HG03460 (cell line): ENCODE measurements around the gene CHD8.
"Not testable (repeated sequence)": the region's sequence is repeated elsewhere in the genome, so short reads cannot be mapped to it uniquely, and the experiment has no call there.

Experiments
- ATAC-seq: cut with Tn5 transposase; IDR thresholded peaks from one replicate; pipeline ENCODE4 v1.9.1; 2021; ENCODE audit not compliant: unreplicated experiment

The CHD8 gene

DNA sequence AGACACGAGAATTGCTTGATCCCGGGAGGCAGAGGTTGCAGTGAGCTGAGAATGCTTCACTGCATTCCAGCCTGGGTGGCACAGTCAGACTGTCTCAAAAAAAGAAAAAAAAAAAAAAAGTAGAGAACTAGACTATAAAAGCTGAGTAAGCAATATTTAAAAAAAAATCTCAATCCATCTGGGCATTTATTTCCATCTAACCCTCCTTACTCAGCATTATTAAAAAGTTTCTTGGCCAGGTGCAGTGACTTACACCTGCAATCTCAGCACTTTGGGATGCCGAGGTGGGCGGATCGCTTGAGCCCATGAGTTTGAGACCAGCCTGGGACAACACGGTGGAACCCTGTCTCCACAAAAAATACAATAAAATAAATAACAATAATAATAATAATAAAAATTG lies 76.6 kb downstream of the CHD8 start:
- no peak for ATAC-seq

DNA sequence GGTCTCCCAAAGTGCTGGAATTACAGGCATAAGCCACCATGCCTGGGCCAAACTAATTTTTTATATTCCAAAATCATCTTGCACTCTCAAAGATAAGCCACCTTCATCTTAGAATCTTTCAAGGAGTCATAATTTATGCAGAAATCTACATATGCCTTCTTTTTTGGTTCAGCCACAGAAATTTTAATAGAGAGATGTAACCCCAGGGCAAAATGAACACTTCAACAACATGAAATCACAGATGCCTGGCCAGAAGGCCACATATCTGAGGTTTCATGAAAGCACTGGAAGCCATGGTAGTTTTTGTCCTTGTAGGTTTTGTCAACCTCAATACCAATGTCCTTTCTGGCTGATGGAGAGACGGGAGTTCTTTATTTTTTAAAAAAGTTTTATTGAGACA lies 81.9 kb downstream of the CHD8 start:
- no peak for ATAC-seq

DNA sequence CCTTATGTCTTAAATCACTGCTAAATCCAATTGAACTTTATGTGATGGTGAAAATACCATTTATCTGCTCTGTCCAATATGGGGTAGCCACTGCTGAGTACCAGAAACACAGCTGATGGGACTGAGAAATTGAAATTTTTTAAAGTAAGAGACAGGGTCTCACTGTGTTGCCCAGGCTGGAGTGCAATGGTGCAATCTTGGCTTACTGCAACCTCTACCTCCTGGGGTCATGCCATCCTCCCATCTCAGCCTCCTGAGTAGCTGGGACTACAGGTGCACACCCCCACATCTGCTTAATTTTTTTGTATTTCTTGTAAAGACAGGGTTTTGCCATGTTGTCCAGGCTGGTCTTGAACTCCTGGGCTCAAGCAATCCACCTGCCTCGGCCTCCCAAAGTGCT lies 83.1 kb downstream of the CHD8 start:
- ATAC-seq = not testable (repeated sequence)

DNA sequence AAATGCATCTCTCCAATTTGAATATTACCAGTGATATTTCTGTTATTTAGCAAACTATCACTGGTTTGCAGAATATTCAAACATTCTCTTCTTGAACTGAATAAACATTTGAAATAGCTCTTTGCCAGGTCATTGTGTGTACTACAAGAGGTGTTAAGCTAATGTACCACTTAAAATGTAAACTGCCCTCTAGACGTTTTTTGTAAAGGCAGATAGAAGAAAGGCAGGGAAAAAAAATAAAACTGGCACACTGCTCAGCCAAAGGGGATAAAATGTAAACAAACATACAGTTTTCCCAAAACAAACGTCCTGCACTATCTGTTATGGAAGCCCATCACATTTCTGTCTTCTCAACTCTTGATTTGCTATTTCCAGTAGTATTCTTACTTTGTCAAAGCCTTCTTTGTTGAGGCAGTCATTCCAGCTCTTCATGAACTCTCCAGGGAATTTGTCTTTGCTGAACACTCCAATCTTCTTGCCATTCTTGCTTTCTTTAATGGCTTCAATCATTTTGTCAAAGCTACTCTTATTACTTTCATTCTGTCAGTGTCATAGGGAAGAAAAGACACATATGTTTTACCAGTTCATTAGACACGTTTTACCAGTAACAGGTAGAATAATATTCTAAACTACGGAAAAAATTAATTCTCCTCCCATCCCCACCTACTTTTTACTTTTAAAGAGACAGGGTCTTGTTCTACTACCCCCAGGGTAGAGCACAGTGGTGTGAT lies 85.8 kb downstream of the CHD8 start:
- no peak for ATAC-seq

DNA sequence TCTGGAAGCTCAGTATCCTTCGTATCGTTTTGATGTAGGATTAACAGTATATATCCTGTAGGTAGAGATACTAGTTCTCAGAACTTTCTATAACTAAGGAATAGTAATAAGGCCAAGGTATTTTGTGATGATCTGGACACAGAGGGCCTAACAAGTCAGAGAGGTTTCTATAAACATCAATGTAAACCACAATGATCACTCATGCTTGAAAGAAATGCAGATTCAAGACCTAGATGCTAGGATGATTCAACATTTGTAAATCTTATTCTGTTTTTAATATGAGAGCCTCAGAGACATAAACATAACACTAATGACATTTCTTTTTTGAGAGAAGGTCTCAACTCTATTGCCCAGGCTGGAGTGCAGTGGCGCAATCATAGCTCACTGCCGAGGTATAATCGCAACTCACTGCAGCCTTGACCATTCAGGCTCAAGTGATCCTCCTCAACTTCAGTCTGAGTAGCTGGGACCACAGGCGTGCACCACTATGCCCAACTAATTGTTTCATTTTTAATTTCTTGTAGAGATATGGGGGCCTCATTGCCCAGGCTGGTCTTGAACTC lies 88.3 kb downstream of the CHD8 start:
- no peak for ATAC-seq

DNA sequence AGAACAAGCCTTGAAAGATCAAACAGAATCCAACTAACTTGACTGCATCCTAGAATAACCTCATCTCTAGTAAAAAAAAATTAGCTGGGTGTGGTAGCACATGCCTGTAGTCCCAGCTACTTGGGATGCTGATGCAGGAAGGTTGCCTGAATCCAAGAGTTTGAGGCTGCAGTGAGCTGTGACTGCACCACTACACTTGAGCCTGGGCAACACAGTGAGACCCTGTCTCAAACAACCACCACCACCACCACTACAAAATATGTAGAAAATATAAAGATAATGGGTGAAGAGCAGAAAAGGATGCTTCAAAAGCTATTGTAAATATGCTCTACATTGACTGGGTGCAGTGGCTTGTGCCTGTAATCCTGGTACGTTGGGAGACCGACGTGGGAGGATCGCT lies 99.4 kb downstream of the CHD8 start:
- ATAC-seq = no peak

DNA sequence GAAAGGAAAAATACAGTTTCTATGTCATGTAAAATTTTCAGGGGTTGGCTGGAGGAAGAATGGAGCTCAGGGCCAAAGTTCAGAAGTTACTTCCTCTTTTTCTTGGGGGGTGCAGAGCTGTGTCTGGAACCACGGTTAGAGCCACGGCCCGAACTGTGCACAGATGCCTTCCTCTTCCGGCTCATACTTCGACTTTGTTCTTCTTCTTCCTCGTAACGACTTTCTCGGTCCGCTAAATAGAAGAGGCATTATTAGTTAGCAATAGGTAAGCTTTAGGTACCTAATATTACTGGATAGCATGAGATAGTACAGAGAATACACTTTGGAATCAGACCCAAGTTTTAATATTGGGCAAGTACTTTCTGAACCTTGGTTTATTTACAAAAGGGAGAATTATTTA lies 103.3 kb downstream of the CHD8 start:
- ATAC-seq = no peak

DNA sequence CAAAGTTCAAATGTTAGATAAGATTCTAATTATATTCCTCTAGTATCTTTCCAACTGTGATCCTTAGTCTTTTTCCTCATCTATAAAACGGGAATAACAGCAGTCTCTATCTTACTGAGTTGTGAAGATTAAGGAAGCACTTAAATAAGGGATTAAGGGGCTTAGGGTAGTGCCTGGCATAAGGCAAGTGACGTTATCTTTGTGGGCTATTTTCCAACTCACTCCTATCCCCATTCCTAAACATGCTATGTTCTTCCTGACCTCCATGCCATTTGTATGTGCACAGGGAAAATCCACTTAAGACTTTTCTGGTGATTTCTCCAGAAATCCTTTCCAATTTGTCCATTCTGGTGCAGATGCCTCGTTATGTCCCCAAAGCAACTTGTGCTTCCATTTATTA lies 105.4 kb downstream of the CHD8 start:
- ATAC-seq = no peak

DNA sequence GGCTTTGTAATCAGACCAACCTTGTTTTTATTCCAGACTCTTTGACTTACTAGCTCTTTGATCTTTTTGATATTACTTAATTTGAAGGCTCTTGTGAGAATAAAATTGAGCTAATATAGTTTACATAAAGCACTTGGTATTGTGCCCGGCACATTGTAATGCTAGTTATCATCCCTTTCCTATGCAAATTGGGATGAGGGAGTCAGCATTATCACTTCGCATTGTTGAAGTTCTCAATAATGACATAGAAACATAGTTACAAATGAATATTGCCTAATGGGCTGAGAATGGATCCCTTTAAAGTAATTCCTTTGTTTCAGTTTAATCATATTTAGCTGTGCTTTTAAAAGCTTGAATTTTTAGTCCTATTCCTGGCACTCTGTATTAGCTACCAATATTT lies 108.7 kb downstream of the CHD8 start:
- ATAC-seq = no peak

DNA sequence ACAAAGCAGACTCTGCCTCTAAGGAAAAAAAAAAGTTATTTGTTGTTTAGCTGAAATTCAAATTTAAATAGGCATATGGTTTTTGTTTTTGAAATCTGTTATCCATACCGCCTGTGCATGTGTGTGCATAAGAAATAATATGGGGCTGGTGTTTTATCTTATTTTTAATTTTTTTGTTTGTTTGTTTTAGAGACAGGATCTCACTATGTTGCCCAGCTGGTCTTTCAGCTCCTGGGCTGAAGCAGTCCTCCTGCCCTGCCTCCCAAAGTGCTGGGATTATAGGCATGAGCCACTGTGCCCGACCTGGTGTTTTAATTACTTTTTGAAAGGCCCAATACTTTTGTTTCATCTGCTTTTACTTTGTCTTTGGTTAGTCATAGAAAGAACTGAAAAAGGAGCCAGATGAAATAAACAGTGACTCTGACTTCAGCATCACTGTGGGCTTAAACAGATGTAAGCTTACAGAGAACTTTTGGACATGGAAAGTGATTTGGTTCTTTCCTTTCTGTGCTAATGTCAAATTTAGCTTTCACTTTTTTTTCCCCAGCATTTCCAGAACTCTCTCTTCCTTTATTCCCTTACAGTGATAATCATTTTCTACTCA lies 109.3 kb downstream of the CHD8 start:
- no peak for ATAC-seq

DNA sequence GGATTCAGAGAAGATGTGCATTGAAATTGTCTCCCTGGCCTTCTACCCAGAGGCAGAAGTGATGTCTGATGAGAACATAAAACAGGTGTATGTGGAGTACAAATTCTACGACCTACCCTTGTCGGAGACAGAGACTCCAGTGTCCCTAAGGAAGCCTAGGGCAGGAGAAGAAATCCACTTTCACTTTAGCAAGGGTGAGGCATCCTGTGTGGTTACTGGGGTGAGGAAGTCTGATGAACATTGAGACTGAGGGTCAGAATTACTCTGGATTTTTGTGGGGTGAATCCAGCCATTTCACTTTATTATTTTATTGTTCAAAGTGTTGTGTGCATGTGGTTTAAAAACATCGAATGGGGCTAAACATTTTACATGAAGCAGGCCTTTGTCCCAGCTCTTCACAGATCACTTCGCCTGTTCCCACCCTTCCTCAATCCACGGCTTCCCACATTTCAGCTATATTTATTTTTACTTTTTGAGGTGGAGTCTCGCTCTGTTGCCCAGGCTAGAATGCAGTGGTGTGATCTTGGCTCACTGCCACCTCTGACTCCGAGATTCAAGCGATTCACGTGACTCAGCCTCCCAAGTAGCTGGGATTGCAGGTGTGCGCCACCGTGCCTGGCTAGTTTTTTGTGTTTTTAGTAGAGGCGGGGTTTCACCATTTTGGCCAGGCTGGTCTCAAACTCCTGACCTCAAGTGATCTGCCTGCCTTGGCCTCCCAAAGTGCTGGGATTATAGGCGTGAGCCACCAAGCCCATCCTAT lies 112.7 kb downstream of the CHD8 start:
- ATAC-seq = no peak
